ENCODE data around the gene C6orf132. TPM values are rescaled to one million over a fixed set of nuclear protein-coding genes. Genes with fewer than 3 reads are reported as not detected.

The C6orf132 gene
- total RNA-seq, 1 donor from 2014 or later: 2.0 TPM

- ATAC-seq (no peak), DNase-seq (ENCODE audit: missing footprints) (no peak)
- intact Hi-C loops (cut with DNase I): no loop called here
These were observed 88.8 kb downstream of the C6orf132 start for GRCh38 chr6:42053601-42054000.

DNA sequence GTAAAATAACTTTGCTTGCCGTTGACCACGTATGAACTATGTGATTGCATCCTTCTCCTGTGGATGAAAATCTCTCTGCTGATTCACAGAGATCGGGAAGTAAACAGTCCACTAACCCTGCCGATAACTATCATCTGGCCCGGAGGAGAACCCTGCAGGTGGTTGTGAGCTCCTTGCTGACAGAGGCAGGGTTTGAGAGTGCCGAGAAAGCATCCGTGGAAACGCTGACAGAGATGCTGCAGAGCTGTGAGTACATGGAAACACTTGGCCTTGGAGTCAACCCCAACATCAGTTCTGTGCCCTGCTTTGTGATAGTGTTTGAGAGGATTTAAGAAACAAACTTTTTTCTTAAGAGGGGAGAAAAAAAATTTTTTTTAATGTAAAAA, 91.2 kb downstream of the C6orf132 start:
- no peak for DNase-seq (ENCODE audit: missing footprints)
- intact Hi-C loops (cut with DNase I): no loop called here
- ATAC-seq: no peak

Other genes starting within 250 kb of the C6orf132 start
- gene USP49, start 247.2 kb downstream of the C6orf132 start, total RNA-seq: 2.0 TPM
- 22.9 TPM for gene MED20, start 221.5 kb downstream of the C6orf132 start, total RNA-seq
- gene BYSL, start 221.1 kb downstream of the C6orf132 start, total RNA-seq: 9.6 TPM
- 51.5 TPM for gene CCND3, start 200.8 kb downstream of the C6orf132 start, total RNA-seq
- 31.5 TPM for gene TAF8, start 92.1 kb downstream of the C6orf132 start, total RNA-seq
- not detected for gene GUCA1A, start 30.7 kb upstream of the C6orf132 start, total RNA-seq
- 1.2 TPM for gene GUCA1B, start 52.3 kb upstream of the C6orf132 start, total RNA-seq
- gene MRPS10, start 75.2 kb upstream of the C6orf132 start, total RNA-seq: 62.3 TPM

All from Right ventricle myocardium inferior (tissue), 1 donor.